HG02852 (cell line): ENCODE data around the gene DUSP7.

Experiments used
- ATAC-seq: cut with Tn5 transposase; IDR thresholded peaks from one replicate; pipeline ENCODE4 v1.9.1; 2021; ENCODE audit warnings: mild to moderate bottlenecking, moderate library complexity; ENCODE audit not compliant: unreplicated experiment

The DUSP7 gene

GRCh38 chr3:52013802-52014598, 42.4 kb downstream of the DUSP7 start:
- ATAC-seq = no peak

DNA sequence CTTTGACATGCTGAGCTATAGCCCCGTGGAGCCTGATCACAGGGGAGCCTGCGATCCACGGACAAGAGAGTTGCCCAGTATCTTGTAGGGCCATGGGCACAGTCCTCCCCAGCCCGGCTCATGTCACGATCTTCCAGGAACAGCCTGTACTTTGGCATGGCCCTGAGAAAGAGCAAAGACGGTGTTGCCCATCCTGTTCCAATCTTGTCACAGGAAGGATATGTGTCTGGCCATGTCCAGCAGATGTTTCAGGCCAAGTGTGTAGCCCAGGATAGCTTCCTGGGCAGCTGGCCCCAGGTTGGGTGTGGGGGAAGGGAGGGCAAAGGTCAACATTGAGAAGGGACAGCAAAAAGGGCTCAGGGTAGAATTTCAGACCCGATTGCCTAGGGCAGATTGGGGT, 43.7 kb downstream of the DUSP7 start:
- ATAC-seq = no peak

DNA sequence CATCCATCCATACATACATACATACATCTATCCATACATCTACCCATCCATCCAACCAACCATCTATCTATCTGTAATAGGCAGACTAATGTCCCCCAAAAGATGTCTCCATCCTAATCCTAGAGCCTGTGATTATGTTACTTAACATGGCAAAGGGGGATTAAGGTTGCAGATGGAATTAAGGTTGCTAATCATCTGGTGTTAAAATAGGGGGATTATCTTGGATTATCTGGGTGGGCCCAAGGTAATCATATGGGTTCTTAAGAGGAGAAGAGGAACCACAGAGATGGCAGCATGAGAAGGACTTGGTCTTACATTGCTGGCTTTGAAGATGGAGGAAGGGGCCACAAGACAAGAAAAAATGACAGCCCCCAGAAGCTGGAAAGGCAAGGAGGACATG, 45.9 kb downstream of the DUSP7 start:
- no peak for ATAC-seq

DNA sequence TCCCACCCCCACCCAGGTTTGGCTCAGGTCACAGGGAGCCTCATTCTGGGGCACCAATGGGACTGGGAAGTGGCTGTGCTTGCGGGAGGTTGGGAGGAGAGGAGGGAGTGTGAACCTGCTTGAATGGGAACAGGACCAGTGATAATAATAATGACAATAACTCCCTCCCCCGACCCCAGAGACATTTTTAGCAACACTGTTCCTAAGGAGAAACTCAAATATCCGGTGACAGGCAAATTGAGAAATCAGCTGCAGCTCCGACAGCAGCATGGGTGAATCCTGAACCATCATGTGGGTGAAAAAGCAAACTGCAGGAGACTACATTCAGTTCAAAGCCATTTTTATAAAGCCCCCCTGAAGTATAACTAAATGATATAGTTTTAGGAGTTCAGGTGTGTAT, 49.1 kb downstream of the DUSP7 start:
- ATAC-seq = no peak

DNA sequence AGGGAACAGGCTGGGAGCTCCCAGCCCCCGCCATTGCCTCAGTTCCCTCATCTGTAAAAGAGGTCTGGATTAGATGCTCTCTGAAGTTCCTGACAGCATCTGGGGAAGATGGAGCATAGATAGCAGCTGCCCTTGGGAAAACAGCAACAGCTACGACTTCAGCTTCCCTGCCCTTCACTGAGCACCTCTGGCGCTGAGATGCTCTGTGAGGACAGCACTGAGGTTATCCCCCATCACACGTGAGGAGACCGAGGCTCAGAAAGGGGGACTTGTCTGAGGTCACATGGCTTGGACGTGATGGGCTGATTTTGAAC, 49.6 kb downstream of the DUSP7 start:
- ATAC-seq = no peak

DNA sequence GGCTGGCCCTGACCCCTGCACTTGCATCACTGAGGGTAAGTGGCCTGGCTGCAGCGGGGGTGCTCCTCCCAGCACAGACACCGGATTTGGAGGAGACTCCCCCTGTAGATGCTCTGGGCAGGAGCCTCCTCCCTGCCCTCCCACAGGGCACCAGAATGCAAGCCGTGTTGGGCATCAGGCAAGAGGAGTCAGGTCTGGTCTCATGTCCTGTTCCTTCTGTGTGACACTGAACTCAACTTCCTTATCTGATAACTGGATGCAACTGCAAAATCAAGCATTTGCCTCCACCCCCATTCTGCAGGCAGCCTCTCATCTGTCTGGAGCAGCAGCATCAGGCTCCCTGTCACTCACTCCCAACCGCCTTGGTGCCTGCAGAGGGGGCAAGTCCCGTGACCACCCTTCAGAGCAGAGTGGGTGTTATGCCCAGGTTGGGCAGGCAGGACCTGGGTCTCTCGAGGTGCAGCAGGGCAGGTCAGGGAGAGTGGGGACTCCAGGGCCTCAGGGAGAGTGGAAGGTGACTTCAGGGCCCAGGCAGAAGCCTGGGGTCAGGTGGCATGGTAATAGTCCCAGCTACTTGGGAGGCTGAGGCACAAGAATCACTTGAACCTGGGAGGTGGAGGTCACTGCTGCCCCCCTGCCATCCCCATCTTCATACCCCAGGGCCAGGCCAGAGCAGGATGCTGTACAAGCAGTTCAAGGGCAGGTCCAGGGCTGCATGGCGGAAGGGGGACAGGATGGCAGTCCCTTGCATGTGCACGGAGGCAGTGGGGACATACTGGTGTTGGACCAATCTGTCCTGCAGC, 50.2 kb downstream of the DUSP7 start:
- no peak for ATAC-seq

GRCh38 chr3:52005571-52005986, 50.8 kb downstream of the DUSP7 start:
- ATAC-seq = no peak

GRCh38 chr3:52004906-52005395, 51.4 kb downstream of the DUSP7 start:
- ATAC-seq = no peak

- no peak for ATAC-seq
Measured at GRCh38 chr3:52004163-52004787, 52.1 kb downstream of the DUSP7 start.

GRCh38 chr3:52002748-52003147, 53.6 kb downstream of the DUSP7 start:
- ATAC-seq = no peak

DNA sequence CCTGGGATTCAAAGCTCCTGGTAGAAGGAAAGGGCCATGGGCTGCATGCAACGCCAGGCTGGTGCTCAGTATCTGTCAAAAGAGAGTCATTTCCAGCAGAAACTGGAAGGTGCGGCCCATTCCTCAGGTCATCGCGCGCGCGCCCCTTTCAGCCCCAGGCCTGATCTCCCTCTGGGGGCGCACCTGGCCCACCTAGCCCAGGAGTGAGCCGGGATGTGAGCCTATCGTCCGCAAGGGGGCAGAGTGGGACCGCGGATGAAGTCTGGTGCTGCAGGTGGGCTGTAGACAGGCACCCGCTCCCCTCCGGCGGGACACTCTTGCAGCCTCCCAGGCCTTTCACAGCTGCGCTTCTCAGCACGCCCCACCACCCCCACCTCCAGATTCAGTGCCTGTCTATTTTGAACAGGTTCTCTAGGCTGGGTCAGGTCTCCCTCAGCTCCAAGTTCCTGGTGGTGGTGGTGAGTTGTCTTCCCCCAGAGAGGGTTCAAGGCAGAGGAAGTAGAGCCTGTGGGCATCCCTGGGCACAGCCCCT, 54.9 kb downstream of the DUSP7 start:
- ATAC-seq = peak; percentile 81

DNA sequence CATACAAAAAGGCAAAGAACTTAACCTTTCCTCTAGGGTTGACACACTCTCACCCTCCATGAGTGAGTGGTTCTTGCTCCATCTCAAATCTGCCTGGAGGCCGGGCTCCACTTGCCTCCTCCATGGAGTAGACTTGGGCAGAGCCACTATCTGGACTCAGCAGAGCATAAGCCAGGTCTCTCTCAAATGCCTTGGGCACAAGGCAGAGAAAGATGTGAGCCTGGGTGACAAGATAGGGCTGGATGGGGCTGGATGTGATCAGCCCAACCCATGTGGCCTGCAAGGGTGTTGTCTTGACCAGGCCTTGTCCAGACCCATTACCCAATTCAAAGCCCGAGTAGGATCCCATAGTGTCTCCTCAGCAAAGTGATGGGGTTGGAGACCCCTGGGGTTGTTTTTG, 56.5 kb downstream of the DUSP7 start:
- no peak for ATAC-seq
